Stimulated activated CD4-positive, alpha-beta T cell treated with anti-CD3 and anti-CD28 coated beads, Interleukin-2, amount 100 ng/mL, for 24 hours (primary cell): ENCODE measurements around the gene TBC1D19.
A peak's percentile ranks its signal among the peaks of the same experiment; 100 is the strongest.
"Not testable (repeated sequence)": the region's sequence is repeated elsewhere in the genome, so short reads cannot be mapped to it uniquely, and the experiment has no call there.

ENCODE experiments used
- DNase-seq, 2 donors: peaks; one replicate each; pipeline ENCODE4 v3.0.0-alpha.2; 2020

TBC1D19 gene

GRCh38 chr4:26583865-26584652 is at the start of gene TBC1D19:
TBC1D19 (plus strand) TSS chr4:26584084; CDS start chr4:26584194, 110 bp downstream.
- peak; percentile 88 to 91 for DNase-seq

- no peak for DNase-seq
These were observed 40.9 kb upstream of the TBC1D19 start for GRCh38 chr4:26542991-26543390.

GRCh38 chr4:26544421-26544820 is 39.5 kb upstream of the TBC1D19 start:
- DNase-seq, result no peak

- not testable (repeated sequence) for DNase-seq
These were observed 35.5 kb upstream of the TBC1D19 start for GRCh38 chr4:26548379-26548778.

GRCh38 chr4:26557164-26557563 is 26.7 kb upstream of the TBC1D19 start:
- no peak for DNase-seq

GRCh38 chr4:26558166-26558895 is 25.6 kb upstream of the TBC1D19 start:
- no peak for DNase-seq

GRCh38 chr4:26566133-26566532 is 17.8 kb upstream of the TBC1D19 start:
- DNase-seq, result no peak

- DNase-seq, result no peak
These were observed 15.4 kb upstream of the TBC1D19 start for GRCh38 chr4:26568446-26568994.

GRCh38 chr4:26570596-26570995 is 13.3 kb upstream of the TBC1D19 start:
- no peak for DNase-seq

GRCh38 chr4:26573389-26573794 is 10.5 kb upstream of the TBC1D19 start:
- DNase-seq, result no peak

- no peak for DNase-seq
These were observed 9.3 kb upstream of the TBC1D19 start for GRCh38 chr4:26574563-26574962.

- no peak for DNase-seq
These were observed 7.6 kb upstream of the TBC1D19 start for GRCh38 chr4:26576231-26576739.

GRCh38 chr4:26577066-26577465 is 6.8 kb upstream of the TBC1D19 start:
- no peak for DNase-seq

GRCh38 chr4:26579169-26579568 is 4.7 kb upstream of the TBC1D19 start:
- no peak for DNase-seq

- DNase-seq, result not testable (repeated sequence)
These were observed 2.5 kb upstream of the TBC1D19 start for GRCh38 chr4:26581341-26581740.

- DNase-seq, result no peak
These were observed 383 bp upstream of the TBC1D19 start for GRCh38 chr4:26583538-26583864.

GRCh38 chr4:26584725-26585124 is 841 bp downstream of the TBC1D19 start:
- DNase-seq, result no peak

- no peak for DNase-seq
These were observed 5.8 kb downstream of the TBC1D19 start for GRCh38 chr4:26589705-26590104.

- DNase-seq, result no peak
These were observed 6.8 kb downstream of the TBC1D19 start for GRCh38 chr4:26590639-26591038.

- not testable (repeated sequence) for DNase-seq
These were observed 9.7 kb downstream of the TBC1D19 start for GRCh38 chr4:26593557-26593956.

- DNase-seq, result no peak
These were observed 10.5 kb downstream of the TBC1D19 start for GRCh38 chr4:26594371-26594770.

- DNase-seq, result no peak
These were observed 10.9 kb downstream of the TBC1D19 start for GRCh38 chr4:26594778-26595177.

- no peak for DNase-seq
These were observed 13.0 kb downstream of the TBC1D19 start for GRCh38 chr4:26596843-26597242.

GRCh38 chr4:26601204-26601603 is 17.3 kb downstream of the TBC1D19 start:
- DNase-seq, result no peak
